H1 (cell line): ENCODE data around the gene KCNC4. TPM values are rescaled to one million over a fixed set of nuclear protein-coding genes. Genes with fewer than 3 reads are reported as not detected.

Experiments used
- BCL11A ChIP-seq, 2 experiments: IDR thresholded peaks; one replicate each; pipeline ENCODE4 v1.6.1; 2011; ENCODE audit warnings: low read depth in 2 of 2, low read length in 2 of 2, mild to moderate bottlenecking in 2 of 2
- JUND ChIP-seq: IDR thresholded peaks from 2 replicates; pipeline ENCODE4 v1.6.1; 2011; ENCODE audit warnings: mild to moderate bottlenecking, improper control_type of control experiment, low read length
- KDM1A ChIP-seq: fragments of 200-600, 300-600 bp; sonication (generic); IDR thresholded peaks from 2 replicates; pipeline ENCODE4 v1.7.1; 2016; ENCODE audit warnings: mild to moderate bottlenecking, low read length, borderline replicate concordance
- MAFK ChIP-seq: IDR thresholded peaks from 2 replicates; pipeline ENCODE4 v1.6.1; 2012; ENCODE audit warnings: low read depth, mild to moderate bottlenecking, improper control_type of control experiment, low read length
- POU5F1 ChIP-seq: IDR thresholded peaks from 2 replicates; pipeline ENCODE4 v1.6.1; 2011; ENCODE audit warnings: low read depth, mild to moderate bottlenecking, low read length, moderate library complexity
- SP2 ChIP-seq: IDR thresholded peaks from 2 replicates; pipeline ENCODE4 v1.6.1; 2012; ENCODE audit warnings: mild to moderate bottlenecking, low read length, inconsistent platforms
- TAF7 ChIP-seq: optimal IDR thresholded peaks from 2 replicates; pipeline ENCODE3; 2011; ENCODE audit warnings: low read depth, mild to moderate bottlenecking, inconsistent platforms, low read length, moderate library complexity, borderline replicate concordance
- polyA plus RNA-seq, 7 experiments: library from polyadenylated mRNA; depleted of rRNA in 3 of 7; stranded (reverse) in 5 of 7; unstranded in 2 of 7; fragments of >200 nt in 5 of 7; fragments of 200-250 nt in 2 of 7; gene quantifications; 1 replicate in 5 of 7; 2 replicates in 1 of 7; 4 replicates in 1 of 7; pipeline versions ENCODE4 v1.2.1 to v1.2.3, GENCODE V29; 2011 to 2013; ENCODE audit warnings: missing spikeins in 2 of 7, mixed read lengths in 2 of 7
- total RNA-seq: library from RNA; stranded (reverse); fragmentation: NEBNext Ultra II Directional; extraction: Animal tissue kit (Norgen Biotek cat#: 25700); gene quantifications from 2 replicates; pipeline ENCODE4 v1.2.1, GENCODE V29; 2021

Gene KCNC4
- total and polyA plus RNA-seq, 2 of the 8 experiments (the other 6 are each of a cell fraction or from before 2014, with no cell fraction given): 8.1 to 11.2 TPM

DNA sequence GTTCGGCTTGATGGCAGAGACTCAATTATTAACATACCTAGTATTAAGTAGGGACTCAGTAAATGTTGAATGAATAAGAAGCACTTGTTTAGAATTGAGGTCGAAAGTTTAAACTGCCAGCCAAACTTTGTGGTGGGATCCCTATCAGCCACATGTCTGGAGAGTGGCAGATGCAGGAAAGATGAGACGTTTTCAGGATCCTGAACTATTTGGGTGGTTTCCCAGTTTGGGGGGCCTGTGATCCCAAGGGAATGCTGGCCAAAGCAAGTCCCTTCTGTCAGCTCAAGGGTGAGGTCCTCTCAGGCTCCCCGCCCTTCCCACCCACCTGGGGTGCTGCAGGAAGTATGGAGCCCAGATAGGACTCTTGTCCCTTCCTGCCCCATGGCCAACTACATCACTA, 38.6 kb downstream of the KCNC4 start (continued):
- TF ChIP-seq TAF7 (no peak), KDM1A (no peak), SP2 (no peak), JUND (no peak), MAFK (no peak), POU5F1 (no peak), BCL11A (IDR thresholded peaks at IDR 0.05; ENCODE audit: low read depth in 2 of 2, low read length in 2 of 2) (no peak)
